C1 segment of cervical spinal cord (tissue), 14 donors: ENCODE measurements around the gene THPO.

Experiments
- DNase-seq, 14 donors: peaks; one replicate each; lab custom pipeline; 2025; lab: John Stamatoyannopoulos, UW

The THPO gene

GRCh38 chr3:184384856-184385422 lies 6.9 kb upstream of the THPO start:
- no peak for DNase-seq

- no peak for DNase-seq
These were observed 6.3 kb upstream of the THPO start for GRCh38 chr3:184384342-184384741.

- peak in 1 of 14 donors; percentile 55 for DNase-seq
These were observed 5.2 kb upstream of the THPO start for GRCh38 chr3:184383033-184383740.

- DNase-seq: no peak
These were observed 4.5 kb upstream of the THPO start for GRCh38 chr3:184382326-184383032.

- DNase-seq: peak in 1 of 14 donors; percentile 47
These were observed 3.5 kb upstream of the THPO start for GRCh38 chr3:184381261-184382224.

GRCh38 chr3:184380627-184381260 lies 2.7 kb upstream of the THPO start:
- DNase-seq: no peak

- DNase-seq: peak in 5 of 14 donors; percentile 24 to 55 (median 45)
These were observed 2.2 kb upstream of the THPO start for GRCh38 chr3:184380185-184380626.

- peak in 2 of 14 donors; percentile 32 to 33 for DNase-seq
These were observed 1.6 kb upstream of the THPO start, which contains the start of gene CHRD for GRCh38 chr3:184379358-184380184. TSS of gene CHRD (plus strand) at chr3:184380054. CDS start at chr3:184380319, 265 bp downstream.

- DNase-seq: no peak
These were observed 797 bp upstream of the THPO start for GRCh38 chr3:184378651-184379357.

GRCh38 chr3:184377374-184377773 lies 633 bp downstream of the THPO start:
- DNase-seq: no peak

- no peak for DNase-seq
These were observed 2.1 kb downstream of the THPO start for GRCh38 chr3:184375747-184376461.

GRCh38 chr3:184373422-184373821 lies 4.6 kb downstream of the THPO start:
- no peak for DNase-seq

- no peak for DNase-seq
These were observed 5.1 kb downstream of the THPO start for GRCh38 chr3:184372911-184373310.

- DNase-seq: no peak
These were observed 5.6 kb downstream of the THPO start for GRCh38 chr3:184372296-184372821.

- DNase-seq: peak in 13 of 14 donors; percentile 8 to 85 (median 52)
These were observed 6.4 kb downstream of the THPO start for GRCh38 chr3:184371570-184372018.

- DNase-seq: peak in 8 of 14 donors; percentile 19 to 78 (median 58)
These were observed 9.3 kb downstream of the THPO start for GRCh38 chr3:184368586-184369183.

GRCh38 chr3:184368116-184368515 lies 9.9 kb downstream of the THPO start:
- peak in 1 of 14 donors; percentile 26 for DNase-seq
